Measurements from ENCODE around the gene ATF6B. TPM values are rescaled to one million over a fixed set of nuclear protein-coding genes. Genes with fewer than 3 reads are reported as not detected.
"Not testable (repeated sequence)": the region's sequence is repeated elsewhere in the genome, so short reads cannot be mapped to it uniquely, and the experiment has no call there.

ATF6B gene
- polyA plus RNA-seq, 1 donor: 94.3 TPM

DNA sequence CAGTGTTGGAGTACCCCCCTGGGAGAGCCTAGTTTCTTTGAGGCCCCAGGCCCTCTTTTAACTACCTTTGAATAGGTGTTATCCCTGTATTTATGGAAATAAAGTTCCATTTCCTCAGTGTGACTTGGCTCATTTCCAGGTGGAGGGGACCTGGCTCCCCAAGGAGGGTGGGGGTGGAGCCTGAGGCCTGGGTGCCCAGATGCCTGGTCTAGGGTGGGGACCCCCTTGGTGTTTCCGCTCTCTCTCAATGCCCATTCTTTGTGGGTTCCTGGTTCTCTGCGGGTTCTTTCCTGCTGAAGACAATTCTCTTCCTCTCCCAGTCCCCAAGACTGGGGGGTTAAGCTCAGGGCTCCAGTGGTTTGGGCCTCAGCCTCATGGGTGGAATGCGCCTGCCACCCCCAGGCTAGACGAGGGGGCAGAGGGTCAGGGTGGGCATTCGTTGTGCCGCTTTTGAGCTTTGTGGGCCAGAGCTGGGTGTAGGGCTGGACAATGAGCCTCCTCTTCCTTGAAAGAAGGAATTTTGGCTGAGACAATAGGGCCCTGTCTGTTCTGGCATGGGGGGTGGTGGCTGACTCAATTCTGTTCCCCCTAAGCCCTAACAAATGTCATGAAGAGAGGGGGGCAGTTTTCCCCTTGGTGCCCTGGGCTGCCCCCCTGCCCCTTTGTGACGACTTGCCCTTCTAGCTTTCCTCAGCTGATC is 35.7 kb upstream of the ATF6B start:
- no peak for DNase-seq

DNA sequence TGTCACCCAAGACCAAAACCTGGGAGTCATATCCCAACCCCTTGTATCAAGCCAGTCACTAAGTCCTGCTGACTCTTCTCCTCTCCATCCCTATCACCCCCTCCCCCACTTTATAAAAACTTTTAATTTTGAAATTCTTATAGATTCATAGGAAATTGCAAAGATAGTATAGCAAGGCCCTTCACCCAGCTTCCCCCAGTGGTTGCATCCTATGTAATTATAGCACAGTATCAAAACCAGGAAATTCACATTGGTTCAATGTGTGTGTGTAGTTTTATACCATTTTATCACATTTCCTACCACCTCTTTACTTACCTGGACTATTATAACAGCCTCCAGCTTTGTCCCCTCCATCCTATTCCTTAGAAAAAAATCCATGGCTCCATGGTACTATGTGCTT is 30.0 kb upstream of the ATF6B start:
- DNase-seq: no peak

DNA sequence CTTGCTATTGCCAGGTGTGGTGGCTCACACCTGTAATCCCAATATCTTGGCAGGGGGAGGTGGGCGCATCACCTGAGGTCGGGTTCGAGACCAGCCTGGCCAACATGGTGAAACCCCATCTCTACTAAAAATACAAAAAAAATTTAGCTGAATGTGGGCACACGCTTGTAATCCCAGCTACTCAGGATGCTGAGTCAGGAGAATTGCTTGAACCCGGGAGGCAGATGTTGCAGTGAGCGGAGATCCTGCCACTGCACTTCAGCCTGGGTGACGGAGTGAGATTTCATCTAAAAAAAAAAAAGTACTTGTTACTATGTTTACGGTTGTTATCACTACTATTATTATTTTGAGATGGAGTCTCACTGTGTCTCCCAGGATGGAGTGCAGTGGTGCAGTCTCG is 28.8 kb upstream of the ATF6B start:
- DNase-seq: no peak

DNA sequence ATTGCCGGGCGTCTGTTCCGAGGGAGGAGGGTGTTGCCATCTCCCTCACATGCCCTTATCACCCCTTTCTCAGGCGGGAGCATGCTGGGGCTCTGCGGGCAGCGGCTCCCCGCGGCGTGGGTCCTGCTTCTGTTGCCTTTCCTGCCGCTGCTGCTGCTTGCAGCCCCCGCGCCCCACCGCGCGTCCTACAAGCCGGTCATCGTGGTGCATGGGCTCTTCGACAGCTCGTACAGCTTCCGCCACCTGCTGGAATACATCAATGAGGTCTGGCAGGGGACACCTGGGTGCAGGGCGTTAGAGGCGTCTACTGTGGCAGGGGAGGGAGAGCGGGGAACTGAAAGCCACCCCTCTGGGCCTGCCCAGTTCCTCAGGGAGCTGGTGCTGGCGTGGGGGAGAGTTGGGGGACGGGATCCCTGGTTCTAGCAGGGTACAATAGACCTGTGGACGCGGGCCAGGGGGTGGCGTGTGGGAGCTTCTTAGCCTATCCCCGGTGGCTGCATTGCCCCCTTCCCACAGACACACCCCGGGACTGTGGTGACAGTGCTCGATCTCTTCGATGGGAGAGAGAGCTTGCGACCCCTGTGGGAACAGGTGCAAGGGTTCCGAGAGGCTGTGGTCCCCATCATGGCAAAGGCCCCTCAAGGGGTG is 26.6 kb upstream of the ATF6B start:
- DNase-seq: peak; percentile 71

DNA sequence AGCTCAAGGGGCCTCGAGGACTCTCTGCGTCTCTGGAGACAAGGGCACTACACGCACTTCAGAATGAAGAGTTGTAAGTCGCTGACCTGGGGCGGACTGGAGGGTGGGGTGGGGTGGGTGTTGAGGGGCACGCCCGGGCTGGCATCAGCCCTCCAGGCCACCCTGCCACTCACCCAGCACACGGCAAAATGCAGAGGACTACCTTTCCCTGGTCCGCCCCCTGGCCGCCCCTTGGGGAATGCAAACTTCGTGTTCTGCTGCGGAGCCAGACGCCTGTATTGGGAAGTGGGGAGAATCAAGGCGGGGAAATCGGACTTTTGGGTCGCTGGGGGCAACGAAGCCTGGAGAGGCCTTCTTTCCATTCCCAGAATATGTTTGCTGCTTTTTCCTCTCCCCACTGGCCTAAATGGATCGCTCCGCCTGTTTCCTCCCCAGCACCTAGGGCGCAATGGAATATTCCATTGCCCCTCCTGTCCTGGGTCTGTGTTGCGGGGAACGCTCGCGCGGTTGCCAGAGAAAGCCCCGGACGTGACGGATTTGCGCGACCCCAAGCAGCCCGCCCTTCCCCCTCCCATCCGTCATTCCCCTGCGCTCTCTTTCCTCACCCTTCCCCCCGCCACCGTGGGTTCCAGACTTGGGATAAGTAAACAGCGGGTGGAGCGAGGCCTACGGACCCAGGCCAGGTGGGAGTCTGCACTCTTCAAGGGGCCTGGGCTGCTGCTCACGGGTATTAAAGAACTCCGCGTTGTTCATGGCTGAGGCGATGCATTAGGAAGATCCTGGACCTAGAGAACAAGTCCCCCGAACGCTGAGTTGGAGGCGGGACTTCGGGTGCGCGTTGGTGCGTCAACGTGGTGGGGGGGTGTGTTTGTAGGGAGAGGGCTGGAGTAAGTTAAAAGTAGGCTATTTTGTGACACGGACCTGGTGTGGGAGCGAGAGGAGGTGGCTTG is 25.8 kb upstream of the ATF6B start, which contains the start of gene PPT2:
PPT2 (plus strand) TSS at position 578 of the 950 bp plus-strand sequence. CDS start 454 bp downstream, outside the sequence.
- peak; percentile 94 for DNase-seq

DNA sequence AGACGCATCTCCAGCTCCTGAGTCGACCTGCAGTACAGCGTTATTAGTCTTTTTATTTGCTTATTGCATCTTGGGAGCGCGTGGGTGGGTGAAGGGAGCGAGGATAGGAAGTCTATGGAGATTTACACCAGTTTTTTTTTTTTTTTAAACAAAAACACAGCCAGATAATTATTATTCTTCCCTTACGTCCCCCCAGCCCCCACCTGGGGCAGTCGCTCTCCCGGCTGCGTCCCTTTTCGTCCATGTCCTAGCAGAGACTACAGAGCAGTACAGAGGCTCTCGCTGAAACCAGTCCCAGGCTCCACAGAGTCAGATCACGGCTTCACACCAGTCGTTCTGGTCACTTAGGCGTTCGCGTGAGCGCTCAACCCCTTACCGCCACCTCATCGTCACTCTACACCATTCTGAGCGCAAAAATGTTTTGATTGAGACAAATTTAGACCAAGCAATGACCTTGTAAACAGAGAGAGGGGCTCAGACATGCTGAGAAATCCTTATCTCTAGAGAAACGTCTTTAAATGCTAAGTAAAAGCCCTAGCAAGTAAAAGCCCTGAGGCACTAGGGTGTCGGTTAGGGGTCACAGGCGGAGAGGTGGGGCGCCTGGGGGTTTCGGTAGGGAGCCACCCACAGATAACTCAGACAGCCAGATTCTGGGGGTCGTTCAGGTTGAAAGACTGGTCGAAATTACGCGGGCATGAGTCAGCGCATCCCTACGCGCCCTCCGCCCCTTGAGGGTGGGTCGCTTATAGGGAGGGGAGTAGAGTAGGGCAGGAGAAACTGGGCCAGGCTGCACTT is 24.9 kb upstream of the ATF6B start:
- no peak for DNase-seq

DNA sequence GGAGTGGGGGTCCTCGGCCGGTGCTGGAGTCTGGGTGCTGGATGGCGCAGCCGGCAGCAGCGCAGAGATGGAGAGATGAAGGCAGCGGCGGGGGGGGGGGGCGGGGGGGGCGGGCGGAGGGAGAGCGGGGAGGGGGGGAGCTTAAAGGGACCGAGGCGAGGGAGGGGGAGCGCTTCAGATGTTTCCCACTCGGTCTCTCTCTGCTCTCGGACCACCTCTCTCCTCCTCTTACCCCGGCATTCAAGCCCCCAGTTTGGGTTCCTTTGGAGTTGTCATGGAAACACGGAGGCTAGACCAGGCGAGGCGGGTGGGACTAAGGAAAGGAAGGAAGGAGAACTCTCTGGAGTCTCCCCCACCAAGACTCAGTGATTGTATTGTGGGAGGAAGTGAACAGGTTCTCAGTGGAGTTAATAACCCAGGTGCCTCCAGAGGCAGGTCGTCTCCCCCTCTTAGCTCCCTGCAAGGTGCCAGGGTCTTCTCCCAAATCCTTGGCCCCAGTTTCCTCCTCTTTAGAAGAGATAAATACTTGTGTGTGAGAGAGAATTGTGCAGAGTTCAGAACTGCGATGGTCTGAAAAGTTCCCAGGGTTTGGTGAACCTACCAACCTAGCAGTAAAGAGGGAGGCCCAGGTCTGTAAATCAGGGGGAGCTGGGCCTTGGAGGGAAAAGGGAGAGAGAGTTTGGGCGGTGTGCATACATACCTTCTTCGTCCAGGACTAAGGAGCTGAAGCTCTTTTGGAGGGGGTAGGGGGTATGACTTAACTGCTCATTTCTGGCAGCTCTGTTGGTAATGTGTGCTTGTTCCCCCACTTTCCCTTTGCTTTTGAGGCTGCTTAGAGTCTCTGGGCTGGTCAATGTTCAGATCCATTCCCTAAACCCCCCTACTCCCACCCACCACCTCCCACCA is 24.1 kb upstream of the ATF6B start, which contains the start of gene PRRT1:
PRRT1 (minus strand) TSS at position 77 of the 906 bp plus-strand sequence. CDS start 112 bp downstream, outside the sequence.
- DNase-seq: no peak

DNA sequence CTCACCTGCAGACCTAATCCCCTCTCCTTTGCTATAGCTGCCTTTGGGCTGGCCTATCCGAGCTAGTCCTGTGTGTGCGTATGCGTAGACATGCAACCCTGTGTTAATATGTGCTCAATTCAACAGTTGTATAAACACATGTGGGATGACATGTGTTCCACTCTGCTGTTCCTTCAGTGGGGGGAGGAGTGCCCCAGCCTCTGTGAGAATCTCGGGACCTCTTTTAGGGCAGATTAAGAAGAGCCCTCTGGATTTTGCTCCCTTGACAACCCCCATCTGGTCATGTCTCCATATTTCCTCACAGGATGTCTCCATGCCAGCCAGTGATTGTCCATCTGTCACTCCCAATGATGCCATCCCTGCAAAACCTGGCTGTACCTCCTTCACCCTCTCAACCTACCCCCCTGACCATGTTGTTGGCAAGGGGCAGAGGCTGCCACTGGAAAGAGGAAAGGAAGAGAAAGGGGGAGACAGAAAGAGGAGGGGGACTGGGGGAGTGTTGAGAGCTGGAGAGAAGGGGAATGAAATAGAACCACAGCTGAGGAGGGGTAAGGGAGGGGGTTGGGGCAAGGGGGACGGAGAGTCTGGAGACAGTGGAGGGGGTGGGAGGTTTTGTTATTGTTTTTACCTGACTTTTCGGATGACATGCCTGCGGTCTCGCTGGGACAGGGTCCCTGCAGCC is 23.3 kb upstream of the ATF6B start:
- DNase-seq: no peak

DNA sequence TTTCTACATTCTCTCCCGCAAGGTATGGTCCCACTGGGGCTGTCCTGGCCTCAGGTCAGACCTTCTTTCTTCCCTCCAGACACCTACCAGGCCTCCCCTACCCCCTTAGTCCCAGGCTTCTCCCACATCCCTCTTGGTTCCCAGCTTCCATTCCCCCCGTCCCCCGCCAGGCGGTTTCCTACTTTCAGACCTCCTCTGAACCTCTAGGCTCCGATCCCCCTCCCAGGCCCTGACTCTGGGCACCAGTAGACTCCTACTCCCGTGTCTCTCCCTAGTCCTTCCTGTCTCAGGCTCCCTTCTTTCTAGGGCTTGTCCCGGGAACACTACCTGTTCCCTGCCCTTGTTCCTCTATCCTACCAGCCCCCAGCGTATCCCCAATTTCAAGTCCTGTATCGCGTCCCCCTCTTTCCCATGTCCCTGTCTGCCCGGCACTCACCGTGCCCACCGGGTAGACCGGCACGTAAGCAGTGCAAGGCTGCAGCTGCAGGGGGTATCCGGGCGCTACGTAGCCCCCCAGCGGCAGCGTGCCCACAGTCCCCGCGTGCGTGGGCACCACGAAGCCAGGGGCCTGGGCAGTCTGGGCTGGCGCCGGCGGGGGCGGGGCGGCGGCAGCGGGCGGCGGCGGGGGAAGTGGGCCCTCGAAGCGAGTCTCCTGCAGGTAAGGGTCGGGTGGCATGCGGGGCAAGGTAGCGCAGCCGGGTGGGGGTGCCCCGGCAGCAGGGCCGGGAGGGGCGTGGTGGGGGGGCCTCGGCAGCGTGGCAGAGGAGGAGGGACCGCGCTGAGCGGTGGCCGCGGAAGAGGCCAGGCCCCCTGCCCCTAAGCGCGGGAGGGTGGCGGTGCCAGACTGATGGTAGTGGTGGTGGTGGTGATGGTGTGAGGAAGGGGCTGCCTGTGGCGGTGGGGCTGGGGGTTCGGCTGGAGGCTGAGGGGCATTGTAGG is 22.2 kb upstream of the ATF6B start:
- DNase-seq: no peak

DNA sequence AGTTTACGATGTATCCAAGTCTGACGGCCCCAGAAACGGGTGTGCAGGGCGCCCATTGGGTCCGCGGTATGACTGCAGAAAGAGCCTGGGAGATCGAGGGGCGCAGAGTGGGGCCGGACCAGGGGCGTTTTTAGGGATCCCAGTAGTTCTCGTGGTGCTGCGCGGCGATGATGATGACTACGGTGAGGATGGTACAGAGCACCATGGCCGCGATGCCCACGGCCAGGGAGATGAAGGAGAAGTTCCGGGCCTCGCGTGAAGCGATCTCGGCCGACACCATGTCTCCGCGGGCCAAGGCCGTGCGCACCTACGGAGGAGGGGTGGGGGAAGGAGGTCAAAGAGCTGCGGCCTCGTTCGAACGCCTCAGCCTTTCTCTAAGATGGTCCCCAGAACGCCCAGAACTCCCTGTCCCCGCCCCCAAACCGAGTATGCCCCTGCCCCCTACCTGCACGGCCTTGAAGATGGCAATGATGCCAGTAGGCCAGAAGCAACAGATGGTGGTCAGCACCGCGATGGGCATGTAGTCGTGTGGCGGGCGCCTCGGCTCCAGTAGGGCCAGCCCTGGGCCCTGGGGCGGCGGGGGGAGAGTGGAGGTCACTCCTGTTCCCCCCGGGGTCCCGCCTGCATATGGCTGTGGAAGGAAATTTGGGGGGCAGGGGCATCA is 21.2 kb upstream of the ATF6B start:
- no peak for DNase-seq

DNA sequence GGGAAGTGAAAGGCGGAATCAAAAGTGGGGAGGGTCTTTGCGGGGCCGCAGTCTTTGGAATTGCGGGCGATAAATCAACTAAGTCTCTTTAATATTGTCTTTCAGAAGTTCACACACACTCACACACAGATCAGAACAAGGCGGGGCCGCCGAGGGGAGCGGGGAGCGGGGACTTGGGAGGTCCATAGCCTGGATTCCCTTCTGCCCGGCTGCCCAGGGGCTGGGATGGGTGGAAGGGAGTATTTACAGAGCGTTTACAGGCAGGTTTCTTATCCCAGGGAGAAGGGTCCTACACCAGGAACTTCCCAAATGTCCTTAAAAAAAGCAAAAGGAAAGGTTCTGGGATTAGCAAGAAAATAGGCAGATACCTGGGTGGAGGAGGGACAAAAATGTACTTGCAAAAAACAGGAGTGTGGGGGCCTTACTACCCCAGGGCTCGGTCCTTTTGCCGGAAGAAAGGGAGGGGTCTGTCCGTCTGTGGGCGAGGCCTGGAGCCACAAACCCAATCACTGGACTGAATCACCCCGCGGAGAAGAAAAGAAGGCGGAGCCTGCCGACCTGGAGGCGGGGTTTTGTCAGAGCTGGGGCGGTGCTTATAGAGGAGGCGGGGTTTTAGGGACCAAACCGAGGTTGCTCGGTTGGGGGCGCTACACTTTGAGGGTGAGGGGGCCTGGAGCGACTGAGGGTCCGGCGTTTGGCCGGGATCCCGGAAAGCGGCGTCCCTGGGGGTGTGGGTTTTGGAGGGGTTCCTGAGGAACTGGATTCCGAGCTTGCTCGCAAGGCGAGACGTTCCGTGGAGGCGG is 20.4 kb upstream of the ATF6B start:
- DNase-seq: peak; percentile 84

DNA sequence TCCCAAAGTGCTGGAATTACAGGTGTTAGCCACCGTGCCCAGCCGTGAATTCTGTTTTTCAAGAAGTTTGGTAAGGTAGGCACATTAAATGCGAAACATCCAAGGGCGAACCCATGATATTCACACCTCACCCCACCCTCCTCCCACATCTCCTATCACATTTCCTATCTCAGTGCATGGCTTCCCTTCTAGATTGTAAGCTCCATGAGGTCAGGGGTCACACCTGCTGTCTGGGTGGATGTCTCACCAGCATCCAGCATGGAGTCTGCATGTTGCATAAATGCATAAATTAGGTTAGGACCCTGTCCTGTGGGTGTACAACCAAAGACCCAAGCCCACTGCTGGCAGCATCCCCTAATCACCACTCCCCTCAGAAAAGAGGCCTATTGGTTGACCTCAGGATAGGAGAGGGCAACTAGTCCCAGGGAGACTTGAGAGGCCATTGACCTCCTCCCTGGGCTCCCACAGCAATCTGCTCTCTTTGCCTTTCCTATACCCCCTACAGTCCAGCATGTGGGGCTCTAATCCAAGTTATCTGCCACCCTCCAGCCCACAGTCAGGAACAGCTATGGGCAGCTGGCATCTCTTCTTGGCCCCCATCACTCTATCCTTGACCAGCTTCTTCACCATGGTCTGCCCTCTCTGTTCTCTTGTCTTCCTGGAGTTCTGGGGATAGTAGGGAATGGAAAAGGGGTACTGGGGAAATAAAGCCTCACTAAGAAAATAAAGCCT is 19.5 kb upstream of the ATF6B start:
- DNase-seq: no peak

DNA sequence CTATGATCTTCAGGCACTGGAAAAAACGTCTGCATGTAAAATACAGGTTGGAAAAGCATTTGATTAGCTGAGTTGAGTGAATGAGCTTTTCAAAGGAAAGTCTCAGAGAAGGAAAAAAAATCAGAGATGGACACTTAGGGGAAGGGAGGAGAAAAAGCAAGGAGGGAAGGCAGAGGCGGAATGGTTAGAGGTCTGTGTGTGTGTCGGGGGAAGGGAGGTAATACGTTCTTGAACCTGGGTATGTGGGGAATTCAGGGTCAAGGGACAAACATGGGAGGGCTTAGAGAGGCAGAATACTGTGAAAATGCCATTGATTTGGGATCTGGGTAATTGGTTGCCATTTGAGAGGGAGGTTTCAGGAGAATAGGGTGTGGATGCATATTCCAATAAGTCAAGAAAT is 18.6 kb upstream of the ATF6B start:
- no peak for DNase-seq

DNA sequence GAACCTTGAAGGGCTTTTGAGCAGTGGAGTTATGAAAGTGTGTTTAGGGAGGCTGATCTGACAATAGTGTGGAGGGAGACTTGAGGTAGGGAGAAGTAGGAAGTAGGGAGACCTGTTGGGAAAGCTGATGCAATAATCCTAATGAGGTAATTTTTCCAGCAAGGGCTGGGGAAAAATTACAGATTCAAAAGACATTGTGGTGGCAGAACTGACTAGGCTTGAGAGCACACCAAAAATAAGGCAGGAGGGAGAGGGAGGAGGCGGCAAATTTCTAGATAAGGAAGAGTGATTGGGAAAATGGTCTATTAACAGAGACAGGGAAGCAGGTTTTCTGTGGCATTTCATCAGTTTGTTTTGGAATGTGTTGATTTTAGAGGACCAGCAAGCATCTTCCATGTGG is 18.2 kb upstream of the ATF6B start:
- no peak for DNase-seq

DNA sequence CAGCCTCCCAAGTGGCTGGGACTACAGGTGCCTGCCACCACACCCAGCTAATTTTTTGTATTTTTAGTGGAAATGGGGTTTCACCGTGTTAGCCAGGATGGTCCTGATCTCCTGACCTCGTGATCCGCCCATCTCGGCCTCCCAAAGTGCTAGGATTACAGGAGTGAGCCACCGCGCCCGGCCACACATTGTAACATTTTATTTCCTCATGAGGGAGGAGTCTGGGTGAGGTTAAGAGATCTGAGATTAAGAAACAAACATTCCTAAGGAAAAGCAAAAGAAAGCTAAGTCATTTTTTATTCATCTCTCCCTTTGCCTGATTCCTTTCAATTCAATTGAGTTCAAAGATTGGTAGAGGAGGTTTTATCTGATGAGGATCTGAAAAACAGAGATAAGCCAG is 16.2 kb upstream of the ATF6B start:
- DNase-seq: not testable (repeated sequence)

DNA sequence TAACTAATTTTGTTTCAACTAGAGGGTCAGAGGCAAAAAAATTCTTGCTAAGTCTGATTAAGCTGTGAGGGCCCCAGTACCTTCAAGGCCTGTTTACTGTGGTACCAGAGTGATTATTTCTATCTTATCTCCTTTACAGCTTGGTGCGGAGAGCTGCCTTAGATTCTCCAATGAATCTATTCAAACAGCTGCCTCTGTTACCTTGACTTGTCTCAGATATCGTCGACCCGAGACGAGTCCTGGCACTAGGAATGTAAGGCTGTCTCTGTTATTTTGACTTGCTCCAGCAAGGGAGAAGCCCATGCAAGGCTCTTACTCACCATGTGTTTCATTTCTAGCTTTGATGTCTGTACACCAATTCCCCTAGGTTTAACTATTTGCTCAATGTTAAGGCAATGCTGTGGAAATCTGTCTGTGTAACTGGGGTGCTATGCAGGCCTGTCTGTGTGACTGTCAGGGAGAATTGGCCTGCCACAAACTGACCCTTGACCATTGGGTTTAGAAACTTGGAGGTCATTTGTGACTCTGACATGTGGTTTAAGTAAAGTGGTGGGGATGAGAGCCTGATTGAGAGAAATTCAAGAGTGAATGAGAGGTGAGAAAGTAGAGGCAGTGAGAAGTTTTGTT is 12.5 kb upstream of the ATF6B start:
- no peak for DNase-seq

Data from left kidney (tissue), 2 donors.